Common myeloid progenitor, CD34-positive (primary cell): ENCODE data around the gene SLC48A1. TPM values are rescaled to one million over a fixed set of nuclear protein-coding genes. Genes with fewer than 3 reads are reported as not detected.

ENCODE experiments used
- CTCF ChIA-PET: fragments of 350-600 bp; sonication (Branson Sonifier 250); formaldehyde crosslinking; loops from one replicate; lab custom pipeline; 2021; ENCODE audit warnings: antibody characterized with exemption; lab: Charles Lee
- POLR2A ChIA-PET: fragments of 350-600 bp; sonication (Branson Sonifier 250); formaldehyde crosslinking; loops from one replicate; lab custom pipeline; 2021; ENCODE audit warnings: antibody characterized with exemption; lab: Charles Lee
- DNase-seq, 3 donors: peaks; one replicate each; pipeline versions ENCODE4 v3.0.0 to v3.0.0-alpha.2; 2013
- H3K27ac ChIP-seq, 2 experiments: 1 replicate in 1 of 2; 2 replicates in 1 of 2; pipeline ENCODE4 v1.7.0; 2013; ENCODE audit warnings: inconsistent platforms in 2 of 2, low read length in 2 of 2, mild to moderate bottlenecking in 2 of 2, low read depth in 1 of 2, moderate library complexity in 1 of 2; ENCODE audit not compliant: severe bottlenecking in 2 of 2, insufficient read depth in 1 of 2, poor library complexity in 1 of 2
- H3K27me3 ChIP-seq, 5 experiments: replicated peaks in 2 of 5; 1 replicate in 3 of 5; 2 replicates in 2 of 5; pipeline versions ENCODE4 v1.6.1 to v1.7.0; 2013; ENCODE audit warnings: low read length in 4 of 5, mild to moderate bottlenecking in 2 of 5, moderate library complexity in 2 of 5, inconsistent platforms in 1 of 5; ENCODE audit not compliant: insufficient read depth in 5 of 5, control insufficient read depth in 4 of 5
- H3K36me3 ChIP-seq, 4 experiments: 1 replicate in 2 of 4; 2 replicates in 2 of 4; pipeline versions ENCODE4 v1.6.1 to v1.7.0; 2013; ENCODE audit warnings: low read length in 3 of 4, control low read depth in 1 of 4, mild to moderate bottlenecking in 1 of 4; ENCODE audit not compliant: control insufficient read depth in 4 of 4, insufficient read depth in 4 of 4
- H3K4me1 ChIP-seq, 4 experiments: 1 replicate in 3 of 4; 2 replicates in 1 of 4; pipeline versions ENCODE4 v1.6.1 to v1.7.1; 2013; ENCODE audit warnings: low read length in 3 of 4, mild to moderate bottlenecking in 3 of 4, control low read depth in 1 of 4, inconsistent platforms in 1 of 4, moderate library complexity in 1 of 4; ENCODE audit not compliant: control insufficient read depth in 4 of 4, insufficient read depth in 4 of 4; ENCODE audit errors: control extremely low read depth in 1 of 4
- H3K4me3 ChIP-seq, 7 experiments: 1 replicate in 4 of 7; 2 replicates in 3 of 7; pipeline versions ENCODE4 v1.5.1 to v1.7.0; 2013; ENCODE audit warnings: mild to moderate bottlenecking in 7 of 7, low read length in 6 of 7, moderate library complexity in 6 of 7, inconsistent platforms in 2 of 7, low read depth in 2 of 7, control low read depth in 1 of 7; ENCODE audit not compliant: insufficient read depth in 4 of 7, control insufficient read depth in 1 of 7; ENCODE audit errors: extremely low read depth in 1 of 7
- H3K9me3 ChIP-seq, 5 experiments: 1 replicate in 4 of 5; 2 replicates in 1 of 5; pipeline versions ENCODE4 v1.6.1 to v1.7.1; 2013; ENCODE audit warnings: low read length in 4 of 5, mild to moderate bottlenecking in 2 of 5, inconsistent platforms in 1 of 5, low read depth in 1 of 5, moderate library complexity in 1 of 5; ENCODE audit not compliant: control insufficient read depth in 4 of 5, insufficient read depth in 2 of 5; ENCODE audit errors: control extremely low read depth in 1 of 5
- WGBS: methylation state at CpG from one replicate; pipeline ENCODE4 v1.1.5; 2013; ENCODE audit not compliant: insufficient coverage; 5-methylcytosine and 5-hydroxymethylcytosine counted together
- polyA plus RNA-seq: library from polyadenylated mRNA; unstranded; fragments of 120-200 nt; gene quantifications from one replicate; pipeline ENCODE4 v1.2.1, GENCODE V29; 2013

The SLC48A1 gene
- polyA plus RNA-seq, result 27.1 TPM

- peak within 1 kb of the TSS in 1 of 2 experiments; percentile 77 for H3K27ac ChIP-seq
Observed at GRCh38 chr12:47773062-47773857, at the start of gene SLC48A1. SLC48A1 (plus strand) TSS chr12:47773238; CDS start chr12:47773305, 67 bp downstream.

GRCh38 chr12:47725091-47725772, 47.8 kb upstream of the SLC48A1 start, which contains the start of gene ENDOU:
ENDOU (minus strand) TSS chr12:47725490; CDS start chr12:47725413, 77 bp downstream.
- 100% methylated on average over 7 of the region's 8 CpGs for WGBS
- no peak for DNase-seq
- Histone ChIP-seq H3K27me3 (peaks cover 0 to 2% (median 0%) of the 10 kb centered on the region in 5 experiments), H3K4me1 (peaks cover 0 to 15% (median 10%) of the 10 kb centered on the region in 4 experiments), H3K27ac (no peak within 1 kb of the TSS), H3K9me3 (no peaks in the 10 kb centered on the region), H3K4me3 (no peak within 1 kb of the TSS), H3K36me3 (peaks cover 0 to 5% (median under 1%) of the 10 kb centered on the region in 4 experiments)
- POLR2A ChIA-PET, result interaction anchor here (0.5 kb wide), 1 partner anchor 370 kb away, joined by 3 read pairs; no protein-coding TSS in a partner anchor
- CTCF ChIA-PET, result interaction anchor here (0.7 to 23.2 kb wide), 7 partner anchors 8 to 113 kb away, joined by 3 to 664 read pairs (median 3); partner anchors contain the start of gene SLC48A1

More at GRCh38 chr12:47773062-47773857, at the start of gene SLC48A1:
- POLR2A ChIA-PET, result interaction anchor here (0.7 to 1.0 kb wide), 5 partner anchors 15 to 490 kb away, joined by 3 to 7 read pairs (median 3); partner anchors contain the start of genes RAPGEF3 and RPAP3
- H3K4me1 ChIP-seq, result peaks cover 14 to 63% (median 56%) of the 10 kb centered on the region in 4 experiments
- H3K36me3 ChIP-seq, result no peaks in the 10 kb centered on the region
- no peaks in the 10 kb centered on the region for H3K9me3 ChIP-seq
- H3K27me3 ChIP-seq, result no peaks in the 10 kb centered on the region
- DNase-seq, result peak; percentile 65 to 81 (median 73)
- H3K4me3 ChIP-seq, result peak within 1 kb of the TSS; percentile 62 to 85 (median 80)
- WGBS, result under 1% methylated on average over 64 of the region's 106 CpGs
- CTCF ChIA-PET, result interaction anchor here (0.8 to 29.0 kb wide), 6 partner anchors 9 to 56 kb away, joined by 3 to 1109 read pairs (median 14); partner anchors contain the start of genes ENDOU, RAPGEF3 and RPAP3

- peaks cover 0 to 12% (median 8%) of the 10 kb centered on the region in 4 experiments for H3K4me1 ChIP-seq
Observed at GRCh38 chr12:47725893-47726292, 47.1 kb upstream of the SLC48A1 start.

GRCh38 chr12:47729233-47729632, 43.8 kb upstream of the SLC48A1 start:
- no peak overlapping the region for H3K27ac ChIP-seq
- no peak for DNase-seq
- 90% methylated on average over 3 of the region's 3 CpGs for WGBS
- ChIA-PET POLR2A (no interaction called here), CTCF (interaction anchor here (1.2 to 35.4 kb wide), 5 partner anchors 12 to 113 kb away, joined by 3 to 1109 read pairs (median 55); partner anchors contain the start of gene SLC48A1)
- no peak overlapping the region for H3K4me3 ChIP-seq
- H3K9me3 ChIP-seq, result no peaks in the 10 kb centered on the region
- H3K36me3 ChIP-seq, result no peaks in the 10 kb centered on the region
- H3K27me3 ChIP-seq, result no peaks in the 10 kb centered on the region
- H3K4me1 ChIP-seq, result no peaks in the 10 kb centered on the region

More at GRCh38 chr12:47725893-47726292, 47.1 kb upstream of the SLC48A1 start:
- Histone ChIP-seq H3K4me3 (no peak overlapping the region), H3K27me3 (peaks cover 0 to under 1% (median 0%) of the 10 kb centered on the region in 5 experiments), H3K9me3 (no peaks in the 10 kb centered on the region), H3K27ac (no peak overlapping the region), H3K36me3 (peaks cover 0 to 5% (median under 1%) of the 10 kb centered on the region in 4 experiments)
- POLR2A ChIA-PET, result no interaction called here
- 83% methylated on average over 5 of the region's 5 CpGs for WGBS
- no peak for DNase-seq
- CTCF ChIA-PET, result interaction anchor here (0.8 to 23.2 kb wide), 6 partner anchors 11 to 112 kb away, joined by 3 to 664 read pairs (median 11); partner anchors contain the start of gene SLC48A1

GRCh38 chr12:47730341-47730744, 42.7 kb upstream of the SLC48A1 start:
- no peak for DNase-seq
- Histone ChIP-seq H3K36me3 (no peaks in the 10 kb centered on the region), H3K27ac (no peak overlapping the region), H3K4me1 (no peaks in the 10 kb centered on the region), H3K27me3 (no peaks in the 10 kb centered on the region), H3K9me3 (no peaks in the 10 kb centered on the region), H3K4me3 (no peak overlapping the region)
- WGBS, result 95% methylated on average over 7 of the region's 8 CpGs
- CTCF ChIA-PET, result interaction anchor here (2.0 to 35.4 kb wide), 4 partner anchors 13 to 48 kb away, joined by 8 to 1109 read pairs (median 70); partner anchors contain the start of gene SLC48A1
- POLR2A ChIA-PET, result interaction anchor here (0.6 kb wide), 1 partner anchor 149 kb away, joined by 4 read pairs; no protein-coding TSS in a partner anchor

GRCh38 chr12:47731723-47732122, 41.3 kb upstream of the SLC48A1 start:
- CTCF ChIA-PET, result interaction anchor here (1.1 to 35.4 kb wide), 7 partner anchors 12 to 109 kb away, joined by 3 to 1109 read pairs (median 10); partner anchors contain the start of gene SLC48A1
- WGBS, result 98% methylated on average over 4 of the region's 5 CpGs
- H3K4me1 ChIP-seq, result no peaks in the 10 kb centered on the region

More at GRCh38 chr12:47731723-47732122, 41.3 kb upstream of the SLC48A1 start:
- Histone ChIP-seq H3K36me3 (peaks cover 0 to 2% (median 0%) of the 10 kb centered on the region in 4 experiments), H3K27me3 (no peaks in the 10 kb centered on the region), H3K4me3 (no peak overlapping the region), H3K9me3 (no peaks in the 10 kb centered on the region), H3K27ac (no peak overlapping the region)
- DNase-seq, result no peak
- POLR2A ChIA-PET, result interaction anchor here (0.5 to 1.1 kb wide), 3 partner anchors 13 to 472 kb away, joined by 3 to 5 read pairs (median 4); no protein-coding TSS in a partner anchor
